ENCODE data around the gene TCF4.

TCF4 gene

DNA sequence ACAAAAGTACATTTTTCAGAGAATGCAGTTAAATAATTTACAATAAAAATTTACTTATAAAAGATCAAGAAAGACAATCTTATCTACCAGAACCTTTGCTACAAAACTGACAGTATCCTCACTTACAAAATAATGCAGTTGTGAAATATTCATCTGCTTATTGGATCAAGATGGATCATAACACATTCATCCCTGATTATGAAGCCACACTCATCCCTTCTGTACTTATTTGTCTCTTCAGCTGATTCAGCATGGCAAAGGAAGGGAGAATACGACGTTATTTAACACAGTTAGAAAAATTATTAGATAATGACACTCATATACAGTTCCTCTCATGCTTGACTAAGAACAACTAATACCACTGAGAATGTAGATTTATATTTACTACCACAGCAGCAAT is 46.4 kb downstream of the TCF4 start:
- DNase-seq = no peak

GRCh38 chr18:55539240-55539639 is 48.8 kb downstream of the TCF4 start:
- no peak for DNase-seq

DNA sequence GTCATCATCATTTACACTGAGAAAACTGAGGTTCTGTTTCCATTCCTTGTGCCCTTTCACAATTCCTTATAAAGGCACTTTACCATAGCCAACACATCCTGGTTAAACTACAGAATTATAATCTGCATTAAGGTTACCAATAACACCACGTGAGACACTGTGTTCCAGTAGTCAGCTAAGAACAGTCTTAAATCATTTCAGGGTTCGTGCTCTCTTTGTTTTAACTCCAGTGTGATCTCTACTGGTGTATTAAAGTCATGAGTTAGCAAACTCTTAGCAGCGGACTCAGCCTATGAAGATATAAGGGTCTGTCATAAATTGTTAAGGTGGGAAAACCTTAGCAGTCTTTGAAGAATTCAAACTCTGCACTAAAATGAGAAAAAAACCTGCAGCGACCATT is 53.0 kb downstream of the TCF4 start:
- no peak for DNase-seq

- no peak for DNase-seq
Measured at GRCh38 chr18:55534547-55534946, 53.4 kb downstream of the TCF4 start.

DNA sequence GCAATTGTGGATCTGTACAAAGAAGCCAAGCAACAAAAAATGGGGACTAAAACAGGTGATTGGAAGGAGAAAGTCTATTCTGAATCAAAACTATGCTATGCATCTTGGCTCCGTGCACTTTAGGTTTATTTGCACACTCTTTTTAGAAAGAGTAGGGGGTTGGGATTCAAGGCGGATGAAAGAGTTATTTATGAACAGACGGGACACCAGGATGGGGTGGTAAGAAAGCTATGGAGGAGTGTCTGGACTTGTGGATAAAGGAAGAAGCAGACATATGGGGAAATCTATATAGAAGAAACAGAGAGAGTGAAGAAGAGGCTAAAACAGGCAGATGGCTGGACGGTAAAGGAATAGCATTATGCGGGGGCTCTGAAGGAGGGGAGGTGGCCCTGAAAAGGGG is 57.8 kb downstream of the TCF4 start:
- DNase-seq = no peak

- DNase-seq = no peak
Measured at GRCh38 chr18:55529581-55529980, 58.4 kb downstream of the TCF4 start.

GRCh38 chr18:55525845-55526244 is 62.1 kb downstream of the TCF4 start:
- no peak for DNase-seq

- DNase-seq = no peak
Measured at GRCh38 chr18:55524353-55525073, 63.5 kb downstream of the TCF4 start.

DNA sequence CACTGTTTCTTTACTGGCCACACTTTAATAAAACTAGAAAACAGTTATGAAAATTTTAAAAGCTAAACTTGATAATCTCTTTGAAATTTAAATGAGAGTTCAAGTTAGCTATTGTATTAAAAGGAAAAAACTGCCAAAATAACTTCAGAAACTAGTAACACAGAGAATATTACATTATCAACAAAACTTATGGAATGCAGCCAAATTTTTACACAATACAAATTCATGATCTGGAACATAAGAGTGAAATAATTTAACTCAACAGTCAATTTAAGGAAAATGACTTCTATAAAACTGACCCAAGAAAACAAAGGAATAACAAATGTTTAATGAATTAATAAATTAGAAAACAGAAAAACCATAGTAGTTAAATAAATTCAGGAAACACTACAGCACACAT is 65.0 kb downstream of the TCF4 start:
- DNase-seq = no peak

GRCh38 chr18:55522011-55522410 is 66.0 kb downstream of the TCF4 start:
- no peak for DNase-seq

DNA sequence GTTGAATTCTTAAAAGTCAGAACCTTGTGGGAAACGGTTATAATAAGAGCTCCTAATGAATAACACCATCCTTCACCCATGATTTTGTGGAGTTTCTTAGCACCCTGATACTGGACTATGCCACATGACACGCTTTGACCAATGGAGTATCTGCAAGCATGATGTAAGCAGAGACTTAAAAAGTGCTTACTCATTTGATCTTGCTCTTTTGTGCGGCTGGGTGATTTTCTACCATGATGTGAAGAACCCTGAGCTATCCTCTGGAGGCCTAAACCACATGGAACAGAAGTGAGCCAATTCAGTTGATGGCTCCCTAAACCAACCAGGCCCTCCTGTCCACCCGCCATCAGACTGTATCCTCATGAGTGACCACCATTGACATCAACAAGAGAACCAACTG is 70.9 kb downstream of the TCF4 start:
- no peak for DNase-seq

DNA sequence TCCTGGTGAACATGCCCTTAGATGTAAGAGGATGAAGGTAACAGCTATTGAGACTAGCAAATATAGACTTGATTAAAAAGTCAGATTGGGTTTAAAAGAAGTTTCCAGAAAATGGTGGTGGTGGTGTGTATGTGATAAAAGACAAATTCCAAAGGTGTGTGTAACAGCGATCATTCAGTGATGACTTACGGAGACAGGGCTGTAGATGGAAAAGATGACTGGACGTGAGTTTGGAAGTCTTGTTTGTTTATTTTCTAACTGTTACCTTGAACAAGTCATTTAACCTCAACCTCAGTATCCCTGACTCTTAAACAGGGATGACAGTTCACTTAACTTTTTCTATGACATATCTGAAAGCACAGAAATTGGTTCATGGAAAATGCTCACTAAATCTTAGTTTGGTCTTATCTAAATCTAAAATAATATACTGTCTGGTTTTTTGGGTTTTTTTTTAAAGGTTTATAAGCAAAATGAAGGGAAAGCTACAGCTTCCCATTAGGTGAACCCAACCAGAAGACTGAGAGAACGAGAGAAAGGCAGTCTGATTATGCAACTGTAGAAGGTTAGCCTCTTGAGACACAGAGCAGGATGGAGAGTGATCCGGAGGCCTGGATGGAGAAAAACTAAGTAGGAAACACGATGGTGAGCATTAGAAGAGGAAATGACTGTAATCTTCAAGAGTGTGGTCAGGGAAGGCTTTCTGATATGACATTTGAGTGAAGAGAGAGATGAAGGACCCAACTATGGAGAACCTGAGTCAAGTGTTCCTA is 71.9 kb downstream of the TCF4 start:
- no peak for DNase-seq

DNA sequence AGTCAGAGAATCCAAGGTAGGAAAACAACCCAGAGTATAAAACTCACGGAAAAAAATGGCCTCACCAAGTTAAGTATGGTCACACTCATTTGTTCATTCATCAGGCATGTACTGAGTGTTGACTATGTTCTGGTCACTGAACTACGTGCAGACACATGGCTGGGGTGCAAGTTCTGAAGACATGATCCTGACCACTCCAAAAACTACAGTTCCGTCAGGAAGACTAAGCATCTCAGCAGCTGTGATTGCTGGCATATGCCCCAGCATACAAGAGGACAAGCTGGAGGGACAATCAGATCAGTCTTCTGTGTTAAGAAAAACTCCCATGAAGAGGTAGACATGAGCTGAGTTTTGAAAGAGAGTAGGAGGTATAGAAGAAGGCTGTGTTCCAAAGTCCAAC is 72.8 kb downstream of the TCF4 start:
- no peak for DNase-seq

GRCh38 chr18:55513161-55513560 is 74.8 kb downstream of the TCF4 start:
- DNase-seq = no peak

DNA sequence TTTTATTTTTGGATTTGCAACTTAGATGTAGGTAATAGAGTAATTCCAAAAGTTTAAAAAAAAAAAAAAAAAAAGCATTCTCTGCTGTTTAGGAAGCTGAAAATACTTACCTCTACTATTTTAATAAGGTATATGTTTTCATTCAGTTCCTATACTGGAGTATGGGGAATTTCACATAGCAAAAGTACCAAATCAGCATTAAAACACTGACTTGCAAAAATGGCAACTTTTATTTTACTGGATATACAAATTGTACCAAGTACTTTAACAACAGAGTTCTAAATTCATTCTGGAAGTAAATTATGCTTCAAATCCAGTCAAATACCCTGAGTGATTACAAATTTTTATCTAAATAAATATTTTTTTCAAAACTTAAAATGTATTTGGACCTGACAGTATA is 76.7 kb downstream of the TCF4 start:
- no peak for DNase-seq

GRCh38 chr18:55510809-55511208 is 77.2 kb downstream of the TCF4 start:
- DNase-seq = no peak

DNA sequence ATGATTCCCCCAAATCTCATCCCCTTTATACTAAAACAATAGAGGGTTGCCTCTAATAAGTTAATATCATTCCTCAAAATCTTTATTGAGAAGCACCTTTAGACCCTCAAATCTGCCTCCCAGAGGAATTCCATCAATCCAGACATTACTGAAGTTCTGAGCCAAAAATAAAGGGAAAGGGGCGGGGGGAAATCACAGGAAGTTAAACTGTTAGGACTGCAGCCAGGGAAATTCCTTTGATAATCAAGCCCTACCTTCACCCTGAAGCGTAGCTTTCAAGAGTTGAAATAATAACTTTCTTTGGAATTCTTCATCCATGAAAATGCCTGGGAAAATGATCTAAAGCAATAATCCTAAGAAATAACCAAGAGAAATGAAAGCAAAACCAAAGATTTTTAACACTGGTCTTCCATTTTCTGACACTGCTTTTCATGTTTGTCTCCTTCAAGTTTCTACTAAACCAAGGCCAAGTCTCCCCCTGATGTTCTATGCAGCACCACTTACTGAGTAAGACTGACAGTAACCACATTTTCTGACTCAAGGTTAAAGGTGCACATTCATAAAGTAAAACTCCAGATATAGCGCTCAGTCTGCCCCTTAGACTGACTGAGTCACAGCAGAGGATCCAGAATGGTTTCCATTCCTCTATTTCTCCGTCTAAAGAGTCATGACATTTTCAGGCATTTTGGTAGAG is 78.2 kb downstream of the TCF4 start:
- DNase-seq = no peak

GRCh38 chr18:55508651-55509050 is 79.3 kb downstream of the TCF4 start:
- no peak for DNase-seq

DNA sequence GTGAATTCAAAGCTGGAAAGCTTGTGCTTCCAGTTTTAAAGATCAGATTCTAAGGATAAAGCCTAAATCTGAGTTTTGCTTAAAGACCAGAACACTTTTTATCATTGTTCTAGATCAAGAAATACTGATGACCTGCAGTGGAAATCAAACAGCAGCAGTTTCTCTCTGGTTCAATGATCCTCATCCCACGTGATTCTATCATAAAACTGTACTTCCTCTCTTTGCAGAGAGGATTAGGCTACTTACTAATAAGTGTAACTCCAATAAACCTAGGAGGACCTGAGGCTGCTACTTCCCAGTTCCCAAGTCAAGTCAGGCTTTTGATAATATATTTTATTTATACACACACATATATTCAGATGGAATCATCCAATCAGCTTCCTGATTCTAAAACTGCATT is 81.9 kb downstream of the TCF4 start:
- no peak for DNase-seq

GRCh38 chr18:55504808-55505207 is 83.2 kb downstream of the TCF4 start:
- no peak for DNase-seq

- DNase-seq = no peak
Measured at GRCh38 chr18:55503167-55503820, 84.7 kb downstream of the TCF4 start.

DNA sequence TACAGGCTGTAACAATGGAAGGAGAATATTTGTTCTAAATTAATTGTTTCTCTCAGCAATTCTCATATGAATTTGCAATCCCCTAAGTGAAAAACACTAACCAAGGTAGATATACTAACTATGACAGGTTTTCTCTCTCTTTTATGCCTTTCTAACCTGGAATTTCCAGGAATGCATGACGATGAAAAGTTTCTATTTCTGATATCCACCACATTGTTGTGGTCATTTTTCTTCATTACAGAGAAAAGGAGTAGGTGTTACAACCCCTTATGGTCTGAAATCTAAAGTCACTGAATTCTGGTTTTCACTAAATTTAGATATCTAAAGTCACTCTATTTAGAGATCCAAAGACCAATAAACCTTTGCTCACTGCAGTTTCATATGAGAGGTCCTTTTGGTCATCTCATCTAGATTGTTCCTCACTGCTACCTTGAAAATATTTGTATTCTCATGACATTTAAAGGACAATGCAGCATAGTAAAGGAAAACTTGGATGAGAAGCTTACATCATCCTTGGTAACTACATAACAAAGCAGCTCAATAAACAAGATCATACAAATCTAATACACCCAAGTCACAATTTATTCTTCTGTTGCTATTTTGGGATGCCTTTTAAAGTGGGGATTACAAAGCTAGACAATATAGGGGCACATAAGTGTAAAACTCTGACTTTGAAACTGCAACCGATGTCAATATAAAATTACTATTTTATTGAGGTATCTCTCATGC is 85.8 kb downstream of the TCF4 start:
- DNase-seq = no peak

DNA sequence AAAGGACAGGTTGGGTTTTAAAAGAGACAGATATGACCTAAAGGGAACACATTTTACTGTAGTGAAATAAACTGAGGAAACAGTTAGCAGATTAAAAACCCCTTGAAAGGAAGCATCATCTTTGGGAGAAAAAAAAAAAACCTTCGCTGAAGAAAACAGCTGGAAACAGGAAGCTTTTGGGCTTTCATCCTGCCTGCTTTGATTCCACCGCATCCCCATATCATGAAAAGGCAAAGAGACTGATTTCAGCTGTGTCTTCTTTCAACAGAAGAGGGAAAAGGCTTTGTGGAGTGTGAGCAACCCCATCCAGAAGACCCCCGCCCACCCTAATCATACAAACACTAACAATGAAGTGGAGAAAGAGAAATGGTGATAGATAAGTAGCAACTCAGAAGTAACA is 86.4 kb downstream of the TCF4 start:
- DNase-seq = no peak
